ENCODE results near the gene ZNF593OS.

The ZNF593OS gene

GRCh38 chr1:26184086-26184485, 12.5 kb upstream of the ZNF593OS start:
- H3K9ac ChIP-seq (ENCODE audit: low read depth, low read length) = no peak overlapping the region
- H4K20me1 ChIP-seq (ENCODE audit: insufficient read depth, low read length) = no peaks in the 10 kb centered on the region; the same call in 1 of the 2 replicates
- no peak overlapping the region for H3K27ac ChIP-seq (ENCODE audit: low read length)
- H2AFZ ChIP-seq (ENCODE audit: low read depth, low read length) = no peak overlapping the region
- H3K4me1 ChIP-seq (ENCODE audit: insufficient read depth, low read length) = no peaks in the 10 kb centered on the region
- TF ChIP-seq EZH2 (IDR thresholded peaks at IDR 0.05; ENCODE audit: borderline replicate concordance, low read depth, low read length, severe bottlenecking) (no peak), CTCF (IDR thresholded peaks at IDR 0.05; ENCODE audit: borderline replicate concordance, extremely low read depth, low read length, poor library complexity, severe bottlenecking) (no peak)
- H3K79me2 ChIP-seq (ENCODE audit: insufficient read depth, low read length) = no peaks in the 10 kb centered on the region
- no peak overlapping the region for H3K4me2 ChIP-seq (ENCODE audit: insufficient read depth, low read length)
- ATAC-seq (ENCODE audit: insufficient read depth, low read depth) (no peak), DNase-seq (no peak)
- H3K27me3 ChIP-seq (ENCODE audit: insufficient read depth, low read length, poor library complexity) = no peaks in the 10 kb centered on the region
- no peak overlapping the region for H3K4me3 ChIP-seq (ENCODE audit: low read depth in 1 of 2, low read length in 2 of 2)
- H3K36me3 ChIP-seq (ENCODE audit: insufficient read depth, low read length) = no peaks in the 10 kb centered on the region
- H3K9me3 ChIP-seq (ENCODE audit: insufficient read depth, low read length, severe bottlenecking) = no peaks in the 10 kb centered on the region

DNA sequence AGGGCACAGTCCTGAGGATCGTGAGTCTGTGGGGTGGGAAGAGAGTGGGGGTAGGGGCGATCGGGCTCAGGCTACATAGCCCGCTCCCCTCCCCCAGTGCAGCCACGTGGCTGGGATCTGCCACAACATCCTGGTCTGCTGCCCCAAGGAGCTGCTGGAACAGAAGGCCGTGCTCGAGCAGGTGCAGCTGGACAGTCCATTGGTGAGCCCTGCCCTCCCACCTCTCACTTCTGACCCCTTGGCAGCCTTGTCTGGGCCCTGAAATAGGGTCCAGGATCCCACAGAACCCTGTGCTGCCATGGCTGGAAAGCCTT, 10.7 kb upstream of the ZNF593OS start:
- Histone ChIP-seq H3K27me3 (ENCODE audit: insufficient read depth, low read length, poor library complexity) (no peaks in the 10 kb centered on the region), H3K79me2 (ENCODE audit: insufficient read depth, low read length) (no peaks in the 10 kb centered on the region), H3K4me1 (ENCODE audit: insufficient read depth, low read length) (no peaks in the 10 kb centered on the region), H3K9me3 (ENCODE audit: insufficient read depth, low read length, severe bottlenecking) (no peaks in the 10 kb centered on the region), H3K4me2 (ENCODE audit: insufficient read depth, low read length) (no peak overlapping the region), H4K20me1 (ENCODE audit: insufficient read depth, low read length) (no peaks in the 10 kb centered on the region; the same call in 1 of the 2 replicates), H3K4me3 (ENCODE audit: low read depth in 1 of 2, low read length in 2 of 2) (no peak overlapping the region), H2AFZ (ENCODE audit: low read depth, low read length) (no peak overlapping the region), H3K9ac (ENCODE audit: low read depth, low read length) (no peak overlapping the region), H3K27ac (ENCODE audit: low read length) (no peak overlapping the region), H3K36me3 (ENCODE audit: insufficient read depth, low read length) (no peaks in the 10 kb centered on the region)
- TF ChIP-seq EZH2 (IDR thresholded peaks at IDR 0.05; ENCODE audit: borderline replicate concordance, low read depth, low read length, severe bottlenecking) (no peak), CTCF (IDR thresholded peaks at IDR 0.05; ENCODE audit: borderline replicate concordance, extremely low read depth, low read length, poor library complexity, severe bottlenecking) (no peak)
- DNase-seq (no peak), ATAC-seq (ENCODE audit: insufficient read depth, low read depth) (no peak)

DNA sequence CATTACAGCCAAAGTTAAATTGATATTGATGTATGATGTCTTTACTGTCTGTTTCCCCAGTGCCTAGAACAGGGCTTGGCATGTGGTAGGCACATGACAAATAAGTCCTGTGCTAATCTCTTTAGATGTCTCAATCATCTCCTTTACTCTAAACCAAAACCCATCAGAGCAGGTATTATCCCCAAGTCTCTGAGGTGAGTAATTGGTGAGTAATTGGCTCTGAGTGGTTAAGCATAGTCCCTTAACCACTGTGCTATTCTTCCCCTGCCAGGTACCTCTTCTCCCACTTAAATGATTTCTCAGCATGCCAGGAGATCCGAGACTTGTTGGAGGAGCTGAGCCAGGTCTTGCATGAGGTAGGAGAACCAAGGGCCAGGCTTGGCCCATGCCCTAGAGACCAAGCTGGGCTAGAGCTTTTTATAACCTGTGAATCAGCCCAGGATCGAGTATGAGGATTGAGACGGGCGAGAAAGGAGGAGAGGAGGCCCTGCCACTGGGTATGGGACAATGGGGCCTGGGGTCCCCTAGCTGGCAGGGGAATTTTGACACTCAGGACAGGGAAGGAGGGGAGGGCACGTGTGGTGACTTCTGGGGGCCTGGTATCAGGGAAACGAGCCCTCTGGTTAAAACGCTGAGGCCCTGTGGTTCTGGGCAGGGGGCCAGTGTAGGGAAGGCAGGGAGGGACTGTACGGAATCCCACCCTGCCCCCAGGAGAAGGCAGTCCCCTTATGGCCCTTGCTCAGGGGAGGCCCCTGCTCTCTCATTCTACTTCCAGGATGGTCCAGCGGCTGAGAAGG, 10.2 kb upstream of the ZNF593OS start:
- Histone ChIP-seq H3K9me3 (ENCODE audit: insufficient read depth, low read length, severe bottlenecking) (no peaks in the 10 kb centered on the region), H3K4me3 (ENCODE audit: low read depth in 1 of 2, low read length in 2 of 2) (no peak overlapping the region), H3K27me3 (ENCODE audit: insufficient read depth, low read length, poor library complexity) (no peaks in the 10 kb centered on the region), H3K27ac (ENCODE audit: low read length) (no peak overlapping the region), H3K4me1 (ENCODE audit: insufficient read depth, low read length) (no peaks in the 10 kb centered on the region), H2AFZ (ENCODE audit: low read depth, low read length) (no peak overlapping the region), H4K20me1 (ENCODE audit: insufficient read depth, low read length) (no peaks in the 10 kb centered on the region; the same call in 1 of the 2 replicates), H3K36me3 (ENCODE audit: insufficient read depth, low read length) (no peaks in the 10 kb centered on the region), H3K9ac (ENCODE audit: low read depth, low read length) (no peak overlapping the region), H3K4me2 (ENCODE audit: insufficient read depth, low read length) (no peak overlapping the region), H3K79me2 (ENCODE audit: insufficient read depth, low read length) (no peaks in the 10 kb centered on the region)
- ATAC-seq (ENCODE audit: insufficient read depth, low read depth) = no peak
- DNase-seq = no peak
- no peak for TF ChIP-seq EZH2 (IDR thresholded peaks at IDR 0.05; ENCODE audit: borderline replicate concordance, low read depth, low read length, severe bottlenecking)
- no peak for TF ChIP-seq CTCF (IDR thresholded peaks at IDR 0.05; ENCODE audit: borderline replicate concordance, extremely low read depth, low read length, poor library complexity, severe bottlenecking)

Data from DND-41 (cell line).